EL (cell line): Measurements from ENCODE around the gene PRAMEF5.
"Not testable (repeated sequence)": the region's sequence is repeated elsewhere in the genome, so short reads cannot be mapped to it uniquely, and the experiment has no call there.

ENCODE experiments used
- DNase-seq: peaks from one replicate; pipeline ENCODE4 v3.0.0-alpha.2; 2016

PRAMEF5 gene

DNA sequence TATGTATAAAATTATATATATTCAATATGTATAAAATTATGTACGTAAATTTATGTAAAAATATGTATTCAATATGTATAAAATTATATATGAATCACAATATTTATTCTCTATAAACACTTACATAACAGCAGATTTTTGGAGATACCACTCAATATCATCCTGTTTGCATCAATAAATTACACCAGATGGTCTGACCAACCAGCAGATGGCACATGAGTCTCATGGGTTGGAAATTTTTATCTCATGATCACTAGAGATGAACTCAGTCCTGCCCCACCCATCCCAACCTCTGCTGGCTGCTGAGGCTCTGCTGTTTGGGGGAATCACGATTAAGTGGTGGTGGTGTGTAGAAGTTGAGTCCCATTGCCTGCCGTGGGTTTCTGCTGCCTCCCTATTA, 25.6 kb downstream of the PRAMEF5 start:
- not testable (repeated sequence) for DNase-seq

DNA sequence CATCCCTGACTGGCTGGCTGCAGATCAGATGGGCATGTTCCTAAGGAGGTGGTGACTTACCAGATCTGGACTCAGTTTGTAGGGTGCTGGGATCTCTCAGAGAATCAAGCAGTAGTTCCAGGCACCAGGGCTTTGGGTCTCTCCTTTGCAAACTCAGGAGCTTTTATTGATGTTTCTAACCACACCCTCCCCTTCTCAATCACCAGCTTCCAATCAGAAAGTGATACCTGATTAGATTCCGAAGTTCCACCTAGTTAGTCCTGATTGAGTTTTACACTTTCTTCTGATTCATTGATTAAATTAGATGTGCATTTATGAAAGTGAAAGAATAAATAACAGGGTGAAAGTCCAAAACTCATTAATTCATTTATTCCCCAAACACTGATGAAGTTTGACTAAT, 31.0 kb downstream of the PRAMEF5 start, which contains the start of gene PRAMEF8:
PRAMEF8 (minus strand) TSS at position 101 of the 400 bp plus-strand sequence. CDS start 1,046 bp downstream, outside the sequence.
- DNase-seq: not testable (repeated sequence)

DNA sequence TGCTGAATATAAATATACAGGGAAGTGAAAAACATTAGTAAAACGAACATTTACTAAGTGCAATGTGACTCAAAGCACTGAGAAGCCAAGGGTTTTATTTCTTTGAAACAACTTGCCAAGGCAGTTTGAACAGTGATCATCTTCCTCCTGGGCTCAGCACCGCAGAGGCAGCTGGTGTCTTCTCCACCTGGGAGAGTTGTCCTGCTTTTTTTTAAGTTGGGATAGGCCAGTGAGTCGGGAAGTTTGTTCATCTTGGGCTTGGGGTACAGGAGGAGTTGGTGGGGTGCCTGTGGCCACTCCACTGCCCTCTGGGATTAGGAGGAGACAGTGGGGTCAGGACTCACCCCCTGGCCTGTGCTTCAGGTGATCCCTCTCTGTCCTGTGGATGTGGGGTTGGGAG, 35.0 kb downstream of the PRAMEF5 start:
- not testable (repeated sequence) for DNase-seq

DNA sequence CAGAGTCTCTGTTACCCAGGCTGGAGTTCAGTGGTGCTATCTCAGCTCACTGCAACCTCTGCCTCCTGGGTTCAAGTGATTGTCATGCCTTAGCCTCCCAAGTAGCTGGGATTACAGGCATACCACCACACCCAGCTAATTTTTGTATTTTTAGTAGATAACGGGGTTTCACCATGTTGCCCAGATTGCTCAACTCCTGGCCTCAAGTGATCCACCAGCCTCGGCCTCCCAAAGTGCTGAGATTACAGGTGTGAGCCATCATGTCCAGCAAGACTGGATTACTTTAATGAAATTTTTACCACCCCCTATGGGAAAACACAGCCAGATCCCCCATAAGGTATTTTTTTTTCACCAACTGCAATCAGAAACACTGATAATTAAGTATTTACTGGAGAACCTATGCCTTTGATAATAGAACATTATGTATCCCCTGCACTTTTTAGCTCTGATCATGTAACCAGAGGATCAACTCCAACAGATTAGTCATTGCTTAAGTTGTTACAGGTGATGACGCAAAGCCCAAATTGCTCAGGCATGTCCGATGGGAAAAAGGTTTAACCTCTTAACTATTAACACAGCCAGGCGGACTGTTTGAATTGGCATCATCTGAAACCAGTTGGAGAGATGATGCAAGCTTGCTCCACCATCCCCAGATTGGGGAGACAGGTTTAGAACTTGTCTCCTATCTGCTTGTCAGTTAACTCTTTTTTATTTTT, 43.4 kb downstream of the PRAMEF5 start:
- DNase-seq: not testable (repeated sequence)

DNA sequence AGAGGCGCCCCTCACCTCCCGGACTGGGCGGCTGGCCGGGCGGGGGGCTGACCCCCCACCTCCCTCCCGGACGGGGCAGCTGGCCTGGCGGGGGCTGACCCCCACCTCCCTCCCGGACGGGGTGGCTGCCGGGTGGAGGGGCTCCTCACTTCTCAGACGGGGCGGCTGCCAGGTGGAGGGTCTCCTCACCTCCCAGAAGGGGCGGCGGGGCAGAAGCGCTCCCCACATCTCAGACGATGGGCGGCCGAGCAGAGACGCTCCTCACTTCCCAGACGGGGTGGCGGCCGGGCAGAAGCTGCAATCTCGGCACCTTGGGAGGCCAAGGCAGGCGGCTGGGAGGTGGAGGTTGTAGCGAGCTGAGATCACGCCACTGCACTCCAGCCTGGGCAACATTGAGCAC, 44.7 kb downstream of the PRAMEF5 start:
- DNase-seq: not testable (repeated sequence)

DNA sequence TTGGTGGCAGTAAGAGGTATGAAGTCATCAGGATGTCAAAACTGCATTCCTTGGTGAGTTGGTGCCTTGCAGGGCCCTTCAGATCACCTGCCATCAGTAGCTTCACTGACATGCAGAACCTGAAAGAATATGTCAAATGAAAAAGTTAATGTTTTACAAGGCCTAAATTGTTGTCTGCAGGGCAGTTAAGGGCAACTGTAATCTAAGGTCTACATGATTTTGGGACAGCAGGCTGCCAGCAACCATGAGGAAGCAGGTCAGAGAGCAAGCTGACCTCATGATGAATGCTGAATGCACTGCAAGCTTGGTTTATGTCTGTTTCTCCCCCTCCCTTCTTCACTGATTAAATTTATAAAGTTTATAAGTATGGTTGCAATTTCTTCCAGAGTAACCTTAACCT, 48.2 kb downstream of the PRAMEF5 start:
- not testable (repeated sequence) for DNase-seq

DNA sequence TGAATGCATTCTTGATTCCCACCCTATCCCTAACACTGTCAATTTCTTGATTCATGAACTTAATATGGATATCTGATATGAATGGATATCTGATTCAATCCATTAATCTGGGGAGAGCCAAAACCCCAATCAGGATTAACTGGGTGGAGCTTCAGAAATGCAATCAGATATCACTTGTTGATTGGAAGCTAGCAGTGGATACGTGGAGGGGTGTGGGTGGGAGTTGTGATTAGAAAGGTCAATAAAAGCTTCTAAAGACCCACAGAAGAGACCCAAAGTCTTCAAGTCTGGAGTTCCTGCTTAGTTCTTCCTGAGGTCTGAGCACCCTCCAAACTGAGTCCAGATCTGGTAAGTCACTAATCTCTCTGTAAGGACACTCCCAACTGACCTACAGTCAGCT, 49.2 kb downstream of the PRAMEF5 start, which contains the start of gene PRAMEF33:
PRAMEF33 (plus strand) TSS at position 301 of the 400 bp plus-strand sequence. CDS start 2,416 bp downstream, outside the sequence.
- not testable (repeated sequence) for DNase-seq
